HG03354 (cell line): ENCODE measurements around the gene MOV10L1.
"Not testable (repeated sequence)": the region's sequence is repeated elsewhere in the genome, so short reads cannot be mapped to it uniquely, and the experiment has no call there.

Experiments
- ATAC-seq: cut with Tn5 transposase; IDR thresholded peaks from one replicate; pipeline ENCODE4 v1.9.1; 2021; ENCODE audit warnings: mild to moderate bottlenecking; ENCODE audit not compliant: unreplicated experiment, poor library complexity, severe bottlenecking

MOV10L1 gene

DNA sequence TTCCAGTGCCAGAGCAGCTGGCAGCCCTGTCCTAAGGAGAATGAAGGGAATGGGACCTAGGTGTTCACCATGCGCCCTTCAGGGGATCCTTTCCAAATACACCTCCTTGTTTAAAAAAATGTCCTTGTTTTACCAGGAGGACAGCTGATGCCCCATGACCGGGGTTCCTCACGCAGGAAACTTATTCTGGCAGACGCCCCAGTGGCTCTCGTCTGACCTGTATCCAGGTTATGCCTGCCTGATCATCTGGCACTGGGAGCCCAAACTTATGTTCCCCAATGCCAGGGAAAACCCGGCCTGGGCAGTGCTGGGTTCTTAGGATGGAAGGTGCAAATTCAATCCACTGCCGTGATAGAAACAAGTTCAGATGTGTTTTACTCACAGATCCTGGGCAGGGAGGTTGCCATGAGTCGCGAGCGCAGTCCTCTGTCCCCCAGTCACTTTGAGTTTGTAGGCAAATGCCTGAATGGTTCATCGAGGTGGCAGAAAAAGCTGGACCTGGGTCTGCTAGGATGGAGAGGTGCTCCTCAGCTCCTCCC, 31.5 kb downstream of the MOV10L1 start:
- ATAC-seq, result no peak

DNA sequence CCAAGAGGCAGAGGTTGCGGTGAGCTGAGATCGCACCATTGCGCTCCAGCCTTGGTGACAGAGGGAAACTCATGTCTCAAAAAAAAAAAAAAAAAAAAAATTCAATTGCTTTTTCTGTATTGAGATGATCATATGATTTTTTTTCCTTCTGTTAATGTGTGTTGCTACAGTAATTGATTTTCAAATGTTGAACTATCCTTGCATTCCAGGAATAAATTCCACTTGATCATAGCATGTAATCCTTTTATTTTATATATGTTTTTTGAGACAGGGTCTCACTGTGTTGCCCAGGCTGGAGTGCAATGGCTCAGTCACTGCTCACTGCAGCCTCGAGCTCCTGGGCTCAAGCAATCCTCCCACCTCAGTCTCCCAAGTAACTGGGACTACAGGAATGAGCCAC, 33.3 kb downstream of the MOV10L1 start:
- ATAC-seq, result no peak

- ATAC-seq, result no peak
These were observed 35.2 kb downstream of the MOV10L1 start for GRCh38 chr22:50125029-50125428.

DNA sequence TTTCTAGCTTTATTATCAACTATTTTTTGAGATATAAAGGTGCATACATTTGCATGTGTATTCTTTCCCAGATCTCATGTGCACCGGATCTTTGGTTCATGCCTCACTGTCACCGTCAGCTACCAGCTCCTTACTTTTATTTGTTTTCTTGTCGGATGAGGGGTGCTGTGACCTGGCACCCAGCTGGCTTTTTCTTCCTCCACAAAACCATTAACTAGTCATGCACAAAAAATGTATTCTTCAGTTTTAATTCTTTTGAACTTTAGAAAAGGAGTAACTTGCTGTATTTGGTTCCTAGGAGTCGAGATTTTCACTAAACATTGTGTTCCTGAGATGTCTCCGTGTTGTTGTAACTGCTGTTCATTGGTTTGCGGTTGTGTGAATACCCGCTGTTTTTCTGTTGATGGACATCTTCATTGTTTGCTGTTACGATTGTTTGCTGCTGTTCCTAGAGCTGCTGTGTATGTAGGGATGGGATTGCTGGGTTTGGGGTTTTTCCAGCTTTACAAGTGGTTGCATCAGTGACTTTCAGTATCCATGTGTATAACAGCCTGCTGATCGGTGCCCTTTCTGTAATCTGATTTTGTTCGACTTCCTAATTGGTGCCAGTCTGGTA, 39.4 kb downstream of the MOV10L1 start:
- no peak for ATAC-seq

- no peak for ATAC-seq
These were observed 42.1 kb downstream of the MOV10L1 start for GRCh38 chr22:50131894-50132293.

- no peak for ATAC-seq
These were observed 44.7 kb downstream of the MOV10L1 start for GRCh38 chr22:50134481-50134880.

- no peak for ATAC-seq
These were observed 46.8 kb downstream of the MOV10L1 start for GRCh38 chr22:50136581-50137015.

GRCh38 chr22:50137277-50137676, 47.5 kb downstream of the MOV10L1 start:
- not testable (repeated sequence) for ATAC-seq

DNA sequence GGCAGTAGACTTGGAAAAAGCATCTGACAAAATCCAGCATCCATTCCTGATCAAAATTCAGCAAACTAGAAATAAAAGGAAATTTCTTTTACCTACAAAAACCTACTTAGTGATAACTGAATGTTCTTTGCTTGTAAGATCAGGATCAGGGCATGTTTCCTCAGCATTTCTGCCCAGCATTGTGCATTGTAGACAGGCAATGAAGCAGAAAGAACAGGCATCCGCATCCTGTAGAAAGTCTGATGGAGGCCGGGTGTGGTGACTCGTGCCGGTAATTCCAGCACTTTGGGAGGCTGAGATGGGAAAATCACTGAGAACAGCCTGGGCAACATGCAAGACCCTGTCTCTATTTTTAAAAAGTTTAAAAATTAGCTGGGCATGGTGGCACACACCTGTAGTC, 48.2 kb downstream of the MOV10L1 start:
- no peak for ATAC-seq

DNA sequence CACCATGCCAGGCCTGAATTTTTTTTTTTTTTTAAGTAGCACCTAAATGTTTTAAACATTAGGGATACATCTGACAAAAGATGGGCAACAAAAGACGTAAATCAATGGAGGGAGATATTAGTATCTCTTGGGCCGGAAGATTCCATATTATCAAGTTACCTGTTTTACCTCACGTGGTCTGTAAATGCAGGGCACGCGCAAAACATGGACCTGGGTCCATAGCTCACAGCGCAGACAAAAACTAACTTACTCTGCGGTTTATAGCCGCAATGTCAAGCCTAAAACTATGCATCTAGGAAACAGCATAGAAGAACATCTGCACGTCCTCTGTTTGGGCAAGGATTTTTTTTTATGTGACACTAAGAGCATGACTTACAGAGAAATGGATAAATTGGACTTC, 49.2 kb downstream of the MOV10L1 start:
- no peak for ATAC-seq

- ATAC-seq, result no peak
These were observed 50.1 kb downstream of the MOV10L1 start for GRCh38 chr22:50139843-50140415.

GRCh38 chr22:50140615-50141014, 50.8 kb downstream of the MOV10L1 start:
- no peak for ATAC-seq

DNA sequence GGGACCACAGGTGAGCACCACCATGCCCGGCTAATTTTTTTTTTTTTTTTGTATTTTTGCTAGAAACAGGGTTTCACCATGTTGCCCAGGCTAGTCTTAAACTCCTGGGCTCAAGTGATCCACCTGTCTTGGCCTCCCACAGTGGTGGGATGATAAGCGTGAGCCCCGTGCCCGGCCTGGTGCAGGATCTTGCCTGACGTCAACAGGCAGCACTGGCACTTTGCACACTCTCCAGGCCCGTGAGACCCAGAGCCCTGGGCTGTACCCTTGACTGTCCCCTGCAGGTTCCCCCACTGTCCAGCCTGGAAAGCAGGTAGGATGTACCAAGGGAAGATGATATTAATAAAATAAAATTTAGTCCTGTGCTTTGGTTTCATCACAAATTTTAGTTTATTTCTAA, 51.7 kb downstream of the MOV10L1 start:
- no peak for ATAC-seq

DNA sequence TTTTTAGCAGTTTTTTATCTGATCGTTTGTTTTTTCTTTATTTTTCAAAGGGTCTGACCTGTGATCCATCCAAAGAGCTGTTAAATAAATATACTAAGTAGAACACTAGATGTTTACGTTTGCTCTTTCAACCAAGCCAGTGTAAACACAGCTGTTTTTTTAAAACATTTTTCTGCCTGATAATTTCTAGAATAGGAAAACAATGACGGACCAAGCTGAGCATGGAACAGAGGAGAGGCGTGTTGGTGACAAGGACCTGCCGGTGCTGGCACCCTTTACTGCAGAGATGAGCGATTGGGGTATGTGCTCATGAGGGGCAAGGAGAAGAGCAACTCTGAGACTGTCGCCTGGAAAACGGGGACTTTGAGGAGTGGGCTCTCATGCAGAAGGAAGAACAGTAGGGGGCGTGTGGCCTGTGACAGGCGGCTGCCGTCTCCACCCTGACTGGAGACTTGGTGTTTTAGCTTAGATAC, 52.1 kb downstream of the MOV10L1 start:
- ATAC-seq, result no peak

GRCh38 chr22:50143096-50143495, 53.3 kb downstream of the MOV10L1 start:
- ATAC-seq, result no peak

DNA sequence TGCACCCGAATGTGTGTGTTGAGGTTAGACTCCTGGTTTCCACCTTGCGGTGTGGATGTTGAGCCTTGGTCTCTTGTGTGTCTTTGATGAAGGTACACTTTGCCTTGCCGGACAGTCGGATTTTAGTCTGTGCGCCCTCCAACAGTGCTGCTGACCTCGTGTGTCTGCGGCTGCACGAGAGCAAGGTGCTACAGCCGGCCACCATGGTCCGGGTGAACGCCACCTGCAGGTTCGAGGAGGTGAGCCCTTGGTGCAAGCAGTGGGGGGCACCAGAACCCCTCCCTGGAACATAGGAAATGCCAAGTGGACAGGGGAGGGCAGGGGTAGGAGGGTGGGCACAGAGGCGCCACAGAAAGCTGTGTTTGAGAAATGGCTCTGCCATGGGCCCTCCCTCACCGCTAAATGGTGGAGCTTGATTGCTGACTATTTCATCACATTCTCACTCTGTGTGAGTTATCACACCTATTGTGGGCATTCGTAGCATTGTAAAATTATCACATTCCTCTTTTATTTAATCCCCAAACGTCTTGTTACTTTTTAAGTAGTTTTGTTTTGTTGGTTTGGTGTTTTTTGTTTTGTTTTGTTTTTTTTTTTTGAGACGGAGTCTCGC, 54.3 kb downstream of the MOV10L1 start:
- ATAC-seq, result no peak

GRCh38 chr22:50145721-50146438, 56.1 kb downstream of the MOV10L1 start:
- ATAC-seq, result no peak

DNA sequence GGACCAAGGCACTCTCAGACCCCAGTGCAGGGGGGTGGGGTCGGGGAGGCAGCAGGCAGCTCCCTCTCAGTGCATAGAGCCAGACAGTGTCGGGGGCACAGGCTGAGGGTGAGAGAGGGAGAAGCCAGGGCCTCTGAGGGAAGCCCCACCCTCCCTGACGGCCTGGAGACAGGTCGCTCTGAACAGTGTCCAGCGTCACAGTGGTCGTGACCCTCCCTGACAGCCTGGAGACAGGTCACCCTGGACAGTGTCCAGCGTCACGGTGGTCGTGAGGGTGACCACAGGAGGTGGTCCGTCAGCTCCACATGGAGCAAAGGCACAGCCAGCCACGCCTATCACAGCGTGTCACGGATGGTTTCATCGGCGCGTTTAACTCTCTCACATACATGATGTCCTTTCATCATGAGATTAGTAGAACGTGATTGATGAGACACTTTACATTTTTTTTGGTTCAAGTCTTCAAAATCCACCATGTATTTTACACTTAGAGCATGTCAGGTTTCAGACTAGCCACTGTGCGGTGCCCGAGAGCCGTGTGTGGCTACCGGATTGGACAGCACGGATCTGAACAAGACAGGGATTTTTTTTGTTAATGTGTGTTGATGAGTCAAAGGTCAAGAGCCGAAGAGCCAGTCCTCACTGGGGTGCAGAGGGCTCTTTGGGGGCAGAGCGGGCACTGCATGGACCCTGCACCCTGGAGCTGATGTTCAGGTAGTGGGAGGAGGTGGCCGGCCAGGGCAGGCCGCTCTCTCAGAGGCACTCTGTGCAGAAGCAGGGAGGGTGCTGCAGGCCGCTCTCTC, 56.8 kb downstream of the MOV10L1 start:
- no peak for ATAC-seq

GRCh38 chr22:50147258-50148165, 57.7 kb downstream of the MOV10L1 start:
- not testable (repeated sequence) for ATAC-seq
